Gastrocnemius medialis (tissue), 4 donors: ENCODE results near the gene NAXD. TPM values are rescaled to one million over a fixed set of nuclear protein-coding genes. Genes with fewer than 3 reads are reported as not detected.

Source experiments
- ATAC-seq, 2 donors: fragments of 150-250 bp; one replicate each; pipeline ENCODE4 v1.9.1; 2016
- DNase-seq, 2 donors: peaks; one replicate each; pipeline ENCODE4 v3.0.0-alpha.2; 2019
- H3K27ac ChIP-seq, 4 donors: fragments of 200-600 bp; sonication (generic); 1 replicate in 1 of 4; 2 replicates in 3 of 4; pipeline ENCODE4 v1.5.1; 2016 to 2018; ENCODE audit warnings: mild to moderate bottlenecking in 2 of 4, moderate library complexity in 1 of 4
- H3K27me3 ChIP-seq, 3 donors: fragments of 200-600 bp; sonication (generic) in 2 of 3; 1 replicate in 1 of 3; 2 replicates in 2 of 3; pipeline versions ENCODE4 v1.5.1 to v1.6.0; 2016 to 2019; ENCODE audit warnings: mild to moderate bottlenecking in 1 of 3, moderate library complexity in 1 of 3
- H3K36me3 ChIP-seq, 2 donors: fragments of 200-600 bp; sonication (generic) in 1 of 2; one replicate each; pipeline ENCODE4 v1.5.1; 2017 to 2018
- H3K4me1 ChIP-seq, 2 donors: fragments of 200-600 bp; sonication (generic) in 1 of 2; one replicate each; pipeline ENCODE4 v1.5.1; 2016 to 2017; ENCODE audit warnings: mild to moderate bottlenecking in 2 of 2
- H3K4me3 ChIP-seq, 4 donors: fragments of 200-600 bp; sonication (generic) in 3 of 4; 1 replicate in 1 of 4; 2 replicates in 3 of 4; pipeline ENCODE4 v1.5.1; 2016 to 2019; ENCODE audit warnings: mild to moderate bottlenecking in 2 of 4
- H3K9me3 ChIP-seq, 3 donors: fragments of 200-600 bp; sonication (generic) in 2 of 3; 1 replicate in 1 of 3; 2 replicates in 2 of 3; pipeline ENCODE4 v1.5.1; 2016 to 2019
- CTCF ChIP-seq, 5 experiments: fragments of 450-650 bp in 3 of 5; fragments of 200-600 bp in 2 of 5; sonication (generic) in 2 of 5; IDR thresholded peaks in 4 of 5; conservative IDR thresholded peaks in 1 of 5; 1 replicate in 4 of 5; 2 replicates in 1 of 5; pipeline ENCODE4 v1.5.1; 2016 to 2019; ENCODE audit warnings: antibody characterized with exemption in 5 of 5, mild to moderate bottlenecking in 3 of 5, moderate library complexity in 3 of 5
- POLR2A ChIP-seq, 2 donors: fragments of 450-650 bp; IDR thresholded peaks; one replicate each; pipeline ENCODE4 v1.6.1; 2017; ENCODE audit warnings: antibody characterized with exemption in 2 of 2, mild to moderate bottlenecking in 2 of 2, moderate library complexity in 2 of 2
- in situ Hi-C, 4 donors: fragments of 200-750 bp; cut with MboI; loops; one replicate each; pipeline versions ENCODE4 v1.15.0 to v1.8.0; 2017; ENCODE audit warnings: low sequenced_read_pairs in 4 of 4
- intact Hi-C: fragments of 100-400 bp; cut with DNase I; formaldehyde crosslinking; loops from one replicate; pipeline ENCODE4 v1.15.1; 2023; ENCODE audit warnings: low total_unique reads
- total RNA-seq, 4 donors: library from RNA; depleted of rRNA; stranded (reverse); fragments of >200 nt; gene quantifications; one replicate each; pipeline versions ENCODE4 v1.1.0 to v1.2.3, GENCODE V29; 2016

Gene NAXD
- total RNA-seq, 4 donors from 2014 or later, result 17.9 to 24.7 (median 21.5) TPM

GRCh38 chr13:110576070-110576394 is 39.3 kb upstream of the NAXD start:
- no peak for TF ChIP-seq CTCF (IDR thresholded peaks at IDR 0.05 in 4 of 5, conservative IDR thresholded peaks at IDR 0.05 in 1 of 5)
- TF ChIP-seq POLR2A (IDR thresholded peaks at IDR 0.05), result no peak
- H3K9me3 ChIP-seq, result no peaks in the 10 kb centered on the region
- H3K4me3 ChIP-seq, result no peak overlapping the region
- DNase-seq, result no peak
- H3K4me1 ChIP-seq, result no peaks in the 10 kb centered on the region
- H3K27ac ChIP-seq, result no peak overlapping the region
- in situ Hi-C loops (loop anchor here in 1 of 4 donors (10.0 kb wide), 1 partner anchor 121 kb away; no protein-coding TSS in a partner anchor), intact Hi-C loops (loop anchor here (5.0 kb wide), 1 partner anchor 119 kb away; no protein-coding TSS in a partner anchor)
- peaks cover 0 to 9% (median 4%) of the 10 kb centered on the region in 3 donors for H3K27me3 ChIP-seq
- no peaks in the 10 kb centered on the region for H3K36me3 ChIP-seq
- no peak for ATAC-seq

- in situ Hi-C loops (loop anchor here in 1 of 4 donors (10.0 kb wide), 1 partner anchor 122 kb away; no protein-coding TSS in a partner anchor), intact Hi-C loops (loop anchor here (5.0 kb wide), 1 partner anchor 120 kb away; no protein-coding TSS in a partner anchor)
- Histone ChIP-seq H3K27ac (no peak overlapping the region), H3K9me3 (no peaks in the 10 kb centered on the region), H3K27me3 (peaks cover 0 to 7% (median 4%) of the 10 kb centered on the region in 3 donors), H3K36me3 (no peaks in the 10 kb centered on the region), H3K4me1 (no peaks in the 10 kb centered on the region), H3K4me3 (no peak overlapping the region)
- DNase-seq, result no peak
- ATAC-seq, result no peak
- no peak for TF ChIP-seq CTCF (IDR thresholded peaks at IDR 0.05 in 4 of 5, conservative IDR thresholded peaks at IDR 0.05 in 1 of 5)
Observed at GRCh38 chr13:110576736-110577476, 38.4 kb upstream of the NAXD start.

DNA sequence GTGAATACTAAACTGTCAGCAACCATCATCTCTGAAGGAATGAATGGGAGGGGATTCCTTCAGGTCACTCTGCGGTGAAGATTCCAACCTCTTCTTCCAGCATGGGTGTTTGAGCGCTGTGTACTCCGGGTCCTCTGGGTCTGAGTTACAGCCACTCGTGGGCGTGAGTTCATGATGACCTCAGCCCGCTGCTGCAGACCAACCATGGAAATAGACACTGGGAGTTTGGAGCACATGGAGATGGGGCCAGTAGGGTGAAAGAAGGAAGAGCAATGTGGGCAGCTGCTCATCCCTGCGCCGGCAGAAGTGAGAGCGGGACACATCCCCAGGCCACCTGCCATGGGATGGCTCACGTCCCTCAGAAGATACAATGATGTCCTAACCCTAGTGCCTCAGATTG is 37.0 kb upstream of the NAXD start:
- no peak overlapping the region for H3K27ac ChIP-seq
- no peaks in the 10 kb centered on the region for H3K36me3 ChIP-seq
- intact Hi-C loops, result loop anchor here (5.0 kb wide), 1 partner anchor 121 kb away; no protein-coding TSS in a partner anchor
- no peaks in the 10 kb centered on the region for H3K4me1 ChIP-seq
- H3K27me3 ChIP-seq, result peaks cover 0 to 4% (median 3%) of the 10 kb centered on the region in 3 donors
- no peaks in the 10 kb centered on the region for H3K9me3 ChIP-seq
- no peak for DNase-seq
- TF ChIP-seq CTCF (IDR thresholded peaks at IDR 0.05 in 4 of 5, conservative IDR thresholded peaks at IDR 0.05 in 1 of 5) (no peak), POLR2A (IDR thresholded peaks at IDR 0.05) (no peak)
- ATAC-seq, result no peak
- H3K4me3 ChIP-seq, result no peak overlapping the region
- in situ Hi-C loops, result loop anchor here in 1 of 4 donors (10.0 kb wide), 1 partner anchor 124 kb away; no protein-coding TSS in a partner anchor

- in situ Hi-C loops, result no loop called here
- H3K9me3 ChIP-seq, result no peaks in the 10 kb centered on the region
- no peak for DNase-seq
- no peak overlapping the region for H3K4me3 ChIP-seq
- no peak for ATAC-seq
- H3K4me1 ChIP-seq, result no peaks in the 10 kb centered on the region
- no peak overlapping the region for H3K27ac ChIP-seq
- intact Hi-C loops, result no loop called here
- H3K27me3 ChIP-seq, result no peaks in the 10 kb centered on the region
- H3K36me3 ChIP-seq, result no peaks in the 10 kb centered on the region
- TF ChIP-seq CTCF (IDR thresholded peaks at IDR 0.05 in 4 of 5, conservative IDR thresholded peaks at IDR 0.05 in 1 of 5), result no peak
- no peak for TF ChIP-seq POLR2A (IDR thresholded peaks at IDR 0.05)
Observed at GRCh38 chr13:110580800-110581199, 34.5 kb upstream of the NAXD start.
